ACC112 (cell line): ENCODE results near the gene TMEM127.

Experiments
- H2AFZ ChIP-seq: fragments of 200-600 bp; sonication (generic); one replicate; pipeline ENCODE4 v1.6.0; 2017; ENCODE audit warnings: antibody characterized with exemption, low read length; ENCODE audit not compliant: unreplicated experiment
- H3K27ac ChIP-seq: fragments of 200-600 bp; sonication (generic); 2 replicates; pipeline ENCODE4 v1.5.1; 2014; ENCODE audit warnings: low read depth, mild to moderate bottlenecking, antibody characterized with exemption, low read length, moderate library complexity
- H3K27me3 ChIP-seq: fragments of 200-600 bp; sonication (generic); 2 replicates; pipeline ENCODE4 v1.6.1; 2014; ENCODE audit warnings: mild to moderate bottlenecking, antibody characterized with exemption, low read length, moderate library complexity, mixed read lengths; ENCODE audit not compliant: insufficient read depth
- H3K36me3 ChIP-seq: fragments of 200-600 bp; sonication (generic); 2 replicates; pipeline ENCODE4 v1.6.1; 2016; ENCODE audit warnings: mild to moderate bottlenecking, antibody characterized with exemption, low read length, moderate library complexity, mixed read lengths; ENCODE audit not compliant: insufficient read depth
- H3K4me1 ChIP-seq: fragments of 200-600 bp; sonication (generic); one replicate; pipeline ENCODE4 v1.6.1; 2016; ENCODE audit warnings: low read length, mixed read lengths; ENCODE audit not compliant: insufficient read depth, unreplicated experiment, control insufficient read depth
- H3K4me3 ChIP-seq: fragments of 200-600 bp; sonication (generic); 2 replicates; pipeline ENCODE4 v1.5.1; 2014; ENCODE audit warnings: mild to moderate bottlenecking, low read depth, low read length
- H3K79me2 ChIP-seq: fragments of 200-600 bp; sonication (generic); one replicate; pipeline ENCODE4 v1.6.0; 2016; ENCODE audit warnings: low read length; ENCODE audit not compliant: control insufficient read depth, unreplicated experiment, insufficient read depth

Gene TMEM127

GRCh38 chr2:96291751-96292150 is 26.0 kb upstream of the TMEM127 start:
- Histone ChIP-seq H3K4me1 (no peaks in the 10 kb centered on the region), H3K27me3 (no peaks in the 10 kb centered on the region), H3K36me3 (peaks cover 59% of the 10 kb centered on the region), H3K27ac (no peak overlapping the region), H3K4me3 (no peak overlapping the region), H2AFZ (no peak overlapping the region), H3K79me2 (no peaks in the 10 kb centered on the region)

GRCh38 chr2:96287273-96287856 is 21.6 kb upstream of the TMEM127 start:
- Histone ChIP-seq H3K4me3 (no peak overlapping the region), H3K36me3 (peaks cover 39% of the 10 kb centered on the region; the same call in 1 of the 2 replicates)

GRCh38 chr2:96276787-96277499 is 11.1 kb upstream of the TMEM127 start:
- Histone ChIP-seq H3K27ac (no peak overlapping the region), H3K4me3 (no peak overlapping the region), H2AFZ (no peak overlapping the region), H3K36me3 (peaks cover 17% of the 10 kb centered on the region; the same call in 1 of the 2 replicates), H3K4me1 (no peaks in the 10 kb centered on the region), H3K27me3 (no peaks in the 10 kb centered on the region), H3K79me2 (no peaks in the 10 kb centered on the region)

More at GRCh38 chr2:96287273-96287856, 21.6 kb upstream of the TMEM127 start:
- H2AFZ ChIP-seq = no peak overlapping the region
- H3K4me1 ChIP-seq = no peaks in the 10 kb centered on the region
- no peaks in the 10 kb centered on the region for H3K27me3 ChIP-seq
- H3K79me2 ChIP-seq = no peaks in the 10 kb centered on the region
- H3K27ac ChIP-seq = no peak overlapping the region

- Histone ChIP-seq H2AFZ (no peak overlapping the region), H3K27ac (peak overlapping the region; percentile 1; the same call in 1 of the 2 replicates), H3K36me3 (0 out of 2 replicates have a peak, but pooled peaks cover 15% of the 10 kb centered on the region), H3K27me3 (no peaks in the 10 kb centered on the region), H3K4me3 (no peak overlapping the region), H3K79me2 (no peaks in the 10 kb centered on the region), H3K4me1 (peaks cover 7% of the 10 kb centered on the region)
These were observed 8.7 kb upstream of the TMEM127 start for GRCh38 chr2:96274355-96275056.

GRCh38 chr2:96273763-96274162 is 8.0 kb upstream of the TMEM127 start:
- H3K27me3 ChIP-seq = no peaks in the 10 kb centered on the region
- peaks cover 17% of the 10 kb centered on the region; the same call in 1 of the 2 replicates for H3K36me3 ChIP-seq
- no peaks in the 10 kb centered on the region for H3K79me2 ChIP-seq
- peaks cover 7% of the 10 kb centered on the region for H3K4me1 ChIP-seq
- H3K4me3 ChIP-seq = no peak overlapping the region
- peak overlapping the region; percentile 1; the same call in 1 of the 2 replicates for H3K27ac ChIP-seq
- H2AFZ ChIP-seq = no peak overlapping the region

- H3K36me3 ChIP-seq = peaks cover 14% of the 10 kb centered on the region; the same call in 1 of the 2 replicates
These were observed 6.2 kb upstream of the TMEM127 start for GRCh38 chr2:96271995-96272394.

GRCh38 chr2:96267159-96267971 is 1.6 kb upstream of the TMEM127 start:
- Histone ChIP-seq H2AFZ (no peak overlapping the region), H3K27ac (peak overlapping the region; percentile 34; the same call in 1 of the 2 replicates), H3K27me3 (no peaks in the 10 kb centered on the region), H3K79me2 (peaks cover 43% of the 10 kb centered on the region), H3K4me3 (peak overlapping the region; percentile 91), H3K4me1 (peaks cover 35% of the 10 kb centered on the region), H3K36me3 (peaks cover 14% of the 10 kb centered on the region; the same call in 1 of the 2 replicates)

More at GRCh38 chr2:96271995-96272394, 6.2 kb upstream of the TMEM127 start:
- H3K4me3 ChIP-seq = no peak overlapping the region
- H3K27me3 ChIP-seq = no peaks in the 10 kb centered on the region
- peaks cover 9% of the 10 kb centered on the region for H3K79me2 ChIP-seq
- H3K4me1 ChIP-seq = peaks cover 22% of the 10 kb centered on the region
- H2AFZ ChIP-seq = no peak overlapping the region
- no peak overlapping the region for H3K27ac ChIP-seq

- Histone ChIP-seq H3K4me3 (peak overlapping the region; percentile 91), H3K36me3 (peaks cover 9% of the 10 kb centered on the region; the same call in 1 of the 2 replicates), H3K27me3 (no peaks in the 10 kb centered on the region), H3K79me2 (peaks cover 54% of the 10 kb centered on the region), H3K27ac (peak overlapping the region; percentile 25; the same call in 1 of the 2 replicates), H2AFZ (peak overlapping the region; percentile 84), H3K4me1 (peaks cover 49% of the 10 kb centered on the region)
These were observed 403 bp downstream of the TMEM127 start for GRCh38 chr2:96265349-96265839.

GRCh38 chr2:96264656-96265348 is 995 bp downstream of the TMEM127 start:
- Histone ChIP-seq H3K27ac (no peak overlapping the region), H2AFZ (no peak overlapping the region), H3K4me3 (peak overlapping the region; percentile 91), H3K79me2 (peaks cover 59% of the 10 kb centered on the region), H3K4me1 (peaks cover 53% of the 10 kb centered on the region), H3K27me3 (no peaks in the 10 kb centered on the region), H3K36me3 (peaks cover 9% of the 10 kb centered on the region; the same call in 1 of the 2 replicates)
